GM23248 (cell line): ENCODE data around the gene KDM3B.

Experiments used
- EZH2 ChIP-seq: fragments of 200-600 bp; sonication (generic); IDR thresholded peaks from 2 replicates; pipeline ENCODE4 v1.6.1; 2018; ENCODE audit warnings: antibody characterized with exemption, mild to moderate bottlenecking; ENCODE audit not compliant: insufficient read depth, poor library complexity, severe bottlenecking
- EZH2phosphoT487 ChIP-seq: fragments of 200-600 bp; sonication (generic); IDR thresholded peaks from 2 replicates; pipeline ENCODE4 v1.6.1; 2018; ENCODE audit warnings: antibody characterized with exemption, moderate library complexity, mild to moderate bottlenecking, low read depth; ENCODE audit not compliant: insufficient read depth

DNA sequence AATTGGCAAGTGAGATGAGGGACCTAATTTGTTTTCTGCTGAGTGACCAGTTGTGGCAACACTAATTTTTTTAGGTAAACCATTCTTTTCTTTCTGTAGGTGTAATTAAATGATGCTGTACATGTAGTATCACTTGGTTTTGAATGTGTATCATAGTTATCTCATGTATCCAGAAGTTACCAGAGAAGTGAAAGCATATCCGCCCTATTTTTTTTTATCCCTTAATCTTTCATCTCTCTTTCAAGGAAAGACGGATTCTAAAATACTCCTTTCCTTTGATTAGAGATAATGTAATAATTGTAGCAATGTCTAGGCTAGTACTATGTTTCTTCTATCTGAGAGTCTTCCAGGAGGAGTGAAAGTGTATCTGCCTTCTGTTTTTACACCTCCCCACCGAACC is 7.1 kb downstream of the KDM3B start:
- TF ChIP-seq EZH2phosphoT487: no peak
- no peak for TF ChIP-seq EZH2
